Endothelial cell of umbilical vein (primary cell): ENCODE measurements around the gene L2HGDH. TPM values are rescaled to one million over a fixed set of nuclear protein-coding genes. Genes with fewer than 3 reads are reported as not detected.

Experiments used
- BruUV-seq: library from RNA; stranded (reverse); fragments of 400-500 nt; replicated peaks from 2 replicates; lab custom pipeline; 2021; lab: Mats Ljungman, UMichigan
- CTCF ChIA-PET: fragments of 300-600, 350-600 bp; sonication (Branson Sonifier 250); formaldehyde crosslinking; loops from one replicate; lab custom pipeline; 2021; ENCODE audit warnings: antibody characterized with exemption, inconsistent platforms; lab: Charles Lee
- POLR2A ChIA-PET: fragments of 300-600, 350-600 bp; sonication (Branson Sonifier 250); formaldehyde crosslinking; loops from one replicate; lab custom pipeline; 2021; ENCODE audit warnings: antibody characterized with exemption, inconsistent platforms; lab: Charles Lee
- DNase-seq: peaks from one replicate; pipeline ENCODE4 v3.0.0-alpha.2; 2011; ENCODE audit warnings: low read depth, low spot score
- FAIRE-seq: peaks from 2 replicates; lab custom pipeline; 2011; peaks lifted over from hg19 to GRCh38; lab: Jason Lieb, UNC
- H2AFZ ChIP-seq: 2 replicates; pipeline ENCODE4 v1.6.0; 2012; ENCODE audit warnings: low read depth, low read length, control low read depth, inconsistent platforms
- H3K27ac ChIP-seq: 2 replicates; pipeline ENCODE4 v1.5.1; 2011; ENCODE audit warnings: low read depth, mild to moderate bottlenecking, control low read depth, low read length, moderate library complexity; ENCODE audit not compliant: insufficient read depth
- H3K27me3 ChIP-seq, 2 experiments: 2 replicates each; pipeline versions ENCODE4 v1.6.0 to v1.6.1; 2011; ENCODE audit warnings: low read length in 2 of 2, mixed read lengths in 1 of 2; ENCODE audit not compliant: control insufficient read depth in 2 of 2, insufficient read depth in 2 of 2
- H3K36me3 ChIP-seq, 2 experiments: 2 replicates in 1 of 2; 3 replicates in 1 of 2; pipeline ENCODE4 v1.5.1; 2011; ENCODE audit warnings: low read length in 2 of 2, mild to moderate bottlenecking in 1 of 2, moderate library complexity in 1 of 2; ENCODE audit not compliant: control insufficient read depth in 2 of 2, insufficient read depth in 2 of 2; ENCODE audit errors: extremely low read depth in 1 of 2
- H3K4me1 ChIP-seq: 3 replicates; pipeline ENCODE4 v1.5.1; 2011; ENCODE audit warnings: mild to moderate bottlenecking, low read length; ENCODE audit not compliant: control insufficient read depth, insufficient read depth; ENCODE audit errors: extremely low read depth
- H3K4me2 ChIP-seq: 2 replicates; pipeline ENCODE4 v1.6.1; 2011; ENCODE audit warnings: low read length, control low read depth, mixed read lengths; ENCODE audit not compliant: insufficient read depth
- H3K4me3 ChIP-seq, 3 experiments: fragments of 200-600 bp in 1 of 3; sonication (generic), shearing (Covaris generic) in 1 of 3; replicated peaks in 1 of 3; 2 replicates each; pipeline ENCODE4 v1.5.1; 2011 to 2016; ENCODE audit warnings: control low read depth in 3 of 3, low read length in 3 of 3, mild to moderate bottlenecking in 2 of 3, inconsistent platforms in 1 of 3, low read depth in 1 of 3, moderate library complexity in 1 of 3; ENCODE audit not compliant: insufficient read depth in 1 of 3
- H3K79me2 ChIP-seq: 2 replicates; pipeline ENCODE4 v1.6.0; 2012; ENCODE audit warnings: low read length, inconsistent platforms; ENCODE audit not compliant: control insufficient read depth, insufficient read depth
- H3K9ac ChIP-seq: replicated peaks from 2 replicates; pipeline ENCODE3; 2011; ENCODE audit warnings: low read length, control low read depth; ENCODE audit not compliant: insufficient read depth; ENCODE audit errors: extremely low read depth
- H3K9me1 ChIP-seq: replicated peaks from 3 replicates; pipeline ENCODE4 v1.6.0; 2011; ENCODE audit warnings: mild to moderate bottlenecking, low read length; ENCODE audit not compliant: control insufficient read depth, insufficient read depth; ENCODE audit errors: extremely low read depth
- H3K9me3 ChIP-seq: replicated peaks from 2 replicates; pipeline ENCODE4 v1.5.1; 2012; ENCODE audit warnings: low read length, inconsistent platforms; ENCODE audit not compliant: control insufficient read depth, insufficient read depth
- H4K20me1 ChIP-seq: replicated peaks from 2 replicates; pipeline ENCODE3; 2011; ENCODE audit warnings: mild to moderate bottlenecking, low read length; ENCODE audit not compliant: control insufficient read depth, insufficient read depth; ENCODE audit errors: extremely low read depth
- EZH2 ChIP-seq: IDR thresholded peaks from 2 replicates; pipeline ENCODE4 v1.6.1; 2012; ENCODE audit warnings: borderline replicate concordance, low read depth, mild to moderate bottlenecking, moderate library complexity, low read length, inconsistent platforms; ENCODE audit not compliant: severe bottlenecking
- FOS ChIP-seq: IDR thresholded peaks from 2 replicates; pipeline ENCODE4 v1.6.1; 2011; ENCODE audit warnings: mild to moderate bottlenecking, low read length, moderate library complexity, borderline replicate concordance; ENCODE audit not compliant: insufficient read depth
- GATA2 ChIP-seq: IDR thresholded peaks from 2 replicates; pipeline ENCODE4 v1.7.0; 2011; ENCODE audit warnings: low read depth, mild to moderate bottlenecking, moderate library complexity, mixed read lengths, low read length; ENCODE audit not compliant: insufficient read length, insufficient read depth
- JUN ChIP-seq: IDR thresholded peaks from 2 replicates; pipeline ENCODE4 v1.6.1; 2011; ENCODE audit warnings: borderline replicate concordance, low read depth; ENCODE audit not compliant: insufficient read length, insufficient read depth
- MYC ChIP-seq: IDR thresholded peaks from one replicate; pipeline ENCODE4 v1.6.1; 2011; ENCODE audit warnings: mild to moderate bottlenecking, low read depth, low read length
- POLR2A ChIP-seq: IDR thresholded peaks from 2 replicates; pipeline ENCODE4 v1.6.1; 2012; ENCODE audit warnings: low read depth, mild to moderate bottlenecking, control low read depth, low read length
- POLR2AphosphoS5 ChIP-seq: IDR thresholded peaks from 2 replicates; pipeline ENCODE4 v1.6.1; 2012; ENCODE audit warnings: low read depth, mild to moderate bottlenecking, control low read depth, low read length, moderate library complexity; ENCODE audit not compliant: insufficient read depth
- dilution Hi-C: fragments of 300-500 bp; cut with MboI; formaldehyde crosslinking; loops from one replicate; pipeline ENCODE4 v1.15.0; 2019; ENCODE audit warnings: low sequenced_read_pairs; ENCODE audit not compliant: extremely low pct_ligation_motif_present
- intact Hi-C: fragments of 100-400 bp; cut with micrococcal nuclease; formaldehyde crosslinking; loops from one replicate; pipeline ENCODE4 v1.10.0; 2022
- polyA plus RNA-seq, 4 experiments: library from polyadenylated mRNA; depleted of rRNA in 3 of 4; stranded (reverse) in 3 of 4; unstranded in 1 of 4; fragments of >200 nt; gene quantifications; 2 replicates each; pipeline versions ENCODE4 v1.2.1 to v1.2.3, GENCODE V29; 2011 to 2012; ENCODE audit warnings: missing spikeins in 1 of 4
- total RNA-seq: library from RNA; stranded (reverse); gene quantifications from 2 replicates; pipeline ENCODE4 v1.2.3, GENCODE V29; 2021
- TF ChIP-seq, protein P1 (sequence below): IDR thresholded peaks from 2 replicates; pipeline ENCODE4 v1.6.1; 2011; ENCODE audit not compliant: insufficient read depth, insufficient read length
- TF ChIP-seq, protein P2 (sequence below), 2 donors: IDR thresholded peaks; 1 replicate in 1 of 2; 2 replicates in 1 of 2; pipeline ENCODE4 v1.5.1; 2011; ENCODE audit warnings: low read length in 2 of 2, mild to moderate bottlenecking in 2 of 2, moderate library complexity in 2 of 2, control low read depth in 1 of 2, inconsistent platforms in 1 of 2, low read depth in 1 of 2; ENCODE audit not compliant: insufficient read depth in 1 of 2; ENCODE audit errors: extremely low read depth in 1 of 2

Gene L2HGDH
- total and polyA plus RNA-seq, 2 donors (not counting 3 experiments of a cell fraction or from before 2014, with no cell fraction given), result 2.5 to 5.3 TPM

GRCh38 chr14:50237427-50237826 is 74.6 kb downstream of the L2HGDH start:
- Histone ChIP-seq H3K9me1 (no peaks in the 10 kb centered on the region), H3K9me3 (no peaks in the 10 kb centered on the region), H3K36me3 (no peaks in the 10 kb centered on the region), H3K27me3 (no peaks in the 10 kb centered on the region), H3K27ac (no peak overlapping the region), H3K4me1 (no peaks in the 10 kb centered on the region), H3K4me3 (no peak overlapping the region), H3K79me2 (no peaks in the 10 kb centered on the region), H3K9ac (no peak overlapping the region), H3K4me2 (no peak overlapping the region), H2AFZ (no peak overlapping the region), H4K20me1 (no peaks in the 10 kb centered on the region)
- CTCF ChIA-PET, result interaction anchor here (1.5 to 1.8 kb wide), 2 partner anchors 21 to 24 kb away, joined by 3 to 6 read pairs; no protein-coding TSS in a partner anchor
- intact Hi-C loops, result loop anchor here (10.0 kb wide), 1 partner anchor 613 kb away; the partner anchor contains the start of genes MGAT2 and RPL36AL
- no TSS peak for BruUV-seq
- DNase-seq, result no peak
- POLR2A ChIA-PET, result no interaction called here
- no peak for FAIRE-seq
- TF ChIP-seq, protein P1, sequence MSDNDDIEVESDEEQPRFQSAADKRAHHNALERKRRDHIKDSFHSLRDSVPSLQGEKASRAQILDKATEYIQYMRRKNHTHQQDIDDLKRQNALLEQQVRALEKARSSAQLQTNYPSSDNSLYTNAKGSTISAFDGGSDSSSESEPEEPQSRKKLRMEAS, result no peak
- no peak for TF ChIP-seq GATA2
- TF ChIP-seq POLR2A, result no peak
- TF ChIP-seq, protein P2, sequence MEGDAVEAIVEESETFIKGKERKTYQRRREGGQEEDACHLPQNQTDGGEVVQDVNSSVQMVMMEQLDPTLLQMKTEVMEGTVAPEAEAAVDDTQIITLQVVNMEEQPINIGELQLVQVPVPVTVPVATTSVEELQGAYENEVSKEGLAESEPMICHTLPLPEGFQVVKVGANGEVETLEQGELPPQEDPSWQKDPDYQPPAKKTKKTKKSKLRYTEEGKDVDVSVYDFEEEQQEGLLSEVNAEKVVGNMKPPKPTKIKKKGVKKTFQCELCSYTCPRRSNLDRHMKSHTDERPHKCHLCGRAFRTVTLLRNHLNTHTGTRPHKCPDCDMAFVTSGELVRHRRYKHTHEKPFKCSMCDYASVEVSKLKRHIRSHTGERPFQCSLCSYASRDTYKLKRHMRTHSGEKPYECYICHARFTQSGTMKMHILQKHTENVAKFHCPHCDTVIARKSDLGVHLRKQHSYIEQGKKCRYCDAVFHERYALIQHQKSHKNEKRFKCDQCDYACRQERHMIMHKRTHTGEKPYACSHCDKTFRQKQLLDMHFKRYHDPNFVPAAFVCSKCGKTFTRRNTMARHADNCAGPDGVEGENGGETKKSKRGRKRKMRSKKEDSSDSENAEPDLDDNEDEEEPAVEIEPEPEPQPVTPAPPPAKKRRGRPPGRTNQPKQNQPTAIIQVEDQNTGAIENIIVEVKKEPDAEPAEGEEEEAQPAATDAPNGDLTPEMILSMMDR (IDR thresholded peaks at IDR 0.05; ENCODE audit: extremely low read depth in 1 of 2, insufficient read depth in 1 of 2, low read depth in 1 of 2, low read length in 2 of 2), result no peak
- TF ChIP-seq FOS, result no peak
- TF ChIP-seq MYC, result no peak
- no peak for TF ChIP-seq EZH2
- TF ChIP-seq JUN, result no peak
- TF ChIP-seq POLR2AphosphoS5, result no peak
- dilution Hi-C loops, result no loop called here
